ENCODE measurements around the gene PRODH2.
"Not testable (repeated sequence)": the region's sequence is repeated elsewhere in the genome, so short reads cannot be mapped to it uniquely, and the experiment has no call there.

The PRODH2 gene

GRCh38 chr19:35842666-35843272 lies 30.1 kb upstream of the PRODH2 start:
- no peak for DNase-seq

GRCh38 chr19:35841961-35842595 lies 29.4 kb upstream of the PRODH2 start:
- DNase-seq = no peak

- DNase-seq = not testable (repeated sequence)
Observed at GRCh38 chr19:35836096-35836495, 23.5 kb upstream of the PRODH2 start.

- DNase-seq = no peak
Observed at GRCh38 chr19:35833972-35834371, 21.3 kb upstream of the PRODH2 start.

GRCh38 chr19:35832054-35832453 lies 19.4 kb upstream of the PRODH2 start:
- no peak for DNase-seq

- DNase-seq = no peak
Observed at GRCh38 chr19:35830986-35831385, 18.3 kb upstream of the PRODH2 start.

- DNase-seq = no peak
Observed at GRCh38 chr19:35828692-35829301, 16.2 kb upstream of the PRODH2 start.

- no peak for DNase-seq
Observed at GRCh38 chr19:35824150-35824549, 11.5 kb upstream of the PRODH2 start.

GRCh38 chr19:35822579-35822978 lies 9.9 kb upstream of the PRODH2 start:
- no peak for DNase-seq

- no peak for DNase-seq
Observed at GRCh38 chr19:35818445-35818844, 5.8 kb upstream of the PRODH2 start.

- DNase-seq = no peak
Observed at GRCh38 chr19:35816846-35817245, 4.2 kb upstream of the PRODH2 start.

GRCh38 chr19:35816262-35816661 lies 3.6 kb upstream of the PRODH2 start:
- DNase-seq = no peak

- DNase-seq = no peak
Observed at GRCh38 chr19:35813043-35813890, 622 bp upstream of the PRODH2 start.

- DNase-seq = no peak
Observed at GRCh38 chr19:35811317-35812219, 1.1 kb downstream of the PRODH2 start.

GRCh38 chr19:35807633-35808032 lies 5.0 kb downstream of the PRODH2 start:
- DNase-seq = no peak

- DNase-seq = no peak
Observed at GRCh38 chr19:35806597-35806996, 6.0 kb downstream of the PRODH2 start.

GRCh38 chr19:35805526-35806102 lies 7.0 kb downstream of the PRODH2 start:
- DNase-seq = no peak

GRCh38 chr19:35801828-35802227 lies 10.8 kb downstream of the PRODH2 start:
- DNase-seq = no peak

- no peak for DNase-seq
Observed at GRCh38 chr19:35797663-35798062, 15.0 kb downstream of the PRODH2 start.

- DNase-seq = no peak
Observed at GRCh38 chr19:35796645-35797542, 15.8 kb downstream of the PRODH2 start.

GRCh38 chr19:35795564-35795963 lies 17.1 kb downstream of the PRODH2 start:
- not testable (repeated sequence) for DNase-seq

Measured in NCI-H2107 (cell line).